Cardiac muscle cell (in vitro differentiated cells and primary cell): ENCODE data around the gene NFE2L2. TPM values are rescaled to one million over a fixed set of nuclear protein-coding genes. Genes with fewer than 3 reads are reported as not detected.

Experiments used
- DNase-seq, 2 donors: peaks; one replicate each; pipeline versions ENCODE4 v3.0.0 to v3.0.0-alpha.2; 2010 to 2017; ENCODE audit warnings: low read depth in 1 of 2, low spot score in 1 of 2
- H3K27ac ChIP-seq: fragments of 200-600 bp; sonication (generic); 2 replicates; pipeline ENCODE4 v1.5.1; 2016
- H3K27me3 ChIP-seq: fragments of 200-600 bp; sonication (generic); 2 replicates; pipeline ENCODE4 v1.6.0; 2016; ENCODE audit warnings: control low read depth
- H3K36me3 ChIP-seq: fragments of 200-600 bp; sonication (generic); 2 replicates; pipeline ENCODE4 v1.5.1; 2016; ENCODE audit warnings: control low read depth
- H3K4me1 ChIP-seq: fragments of 200-600 bp; sonication (generic); 2 replicates; pipeline ENCODE4 v1.8.1; 2017; ENCODE audit warnings: low read depth, mild to moderate bottlenecking, mixed run types
- H3K4me3 ChIP-seq: fragments of 200-600 bp; sonication (generic); 2 replicates; pipeline ENCODE4 v1.5.1; 2016; ENCODE audit warnings: mild to moderate bottlenecking
- H3K9me3 ChIP-seq: fragments of 200-600 bp; sonication (generic); 2 replicates; pipeline ENCODE4 v1.5.1; 2017; ENCODE audit warnings: low read depth, mild to moderate bottlenecking, control low read depth
- CTCF ChIP-seq: IDR thresholded peaks from 2 replicates; pipeline ENCODE4 v1.5.1; 2012; ENCODE audit warnings: low read depth, mild to moderate bottlenecking, low read length
- polyA plus RNA-seq: library from polyadenylated mRNA; unstranded; fragments of >200 nt; fragmentation: Nextera tagmentation; extraction: Ambion mirVana; gene quantifications from 2 replicates; pipeline ENCODE4 v1.2.1, GENCODE V29; 2016
- total RNA-seq: library from RNA; depleted of rRNA; stranded (reverse); fragments of >200 nt; gene quantifications from 2 replicates; pipeline ENCODE4 v1.2.3, GENCODE V29; 2016

Gene NFE2L2
- total and polyA plus RNA-seq, 2 experiments from 2014 or later: 70.0 to 90.5 TPM

- Histone ChIP-seq H3K4me3 (no peak overlapping the region), H3K36me3 (no peaks in the 10 kb centered on the region), H3K9me3 (no peaks in the 10 kb centered on the region), H3K27me3 (no peaks in the 10 kb centered on the region), H3K27ac (no peak overlapping the region), H3K4me1 (peaks cover 30% of the 10 kb centered on the region)
- DNase-seq: no peak
- TF ChIP-seq CTCF: no peak
These were observed 4.1 kb downstream of the NFE2L2 start for GRCh38 chr2:177260379-177260778.

GRCh38 chr2:177258059-177258458 lies 6.5 kb downstream of the NFE2L2 start:
- Histone ChIP-seq H3K27me3 (no peaks in the 10 kb centered on the region), H3K36me3 (no peaks in the 10 kb centered on the region), H3K4me1 (peaks cover 33% of the 10 kb centered on the region), H3K9me3 (no peaks in the 10 kb centered on the region), H3K27ac (no peak overlapping the region), H3K4me3 (no peak overlapping the region)
- no peak for DNase-seq
- no peak for TF ChIP-seq CTCF

- no peak for TF ChIP-seq CTCF
- DNase-seq: no peak
- peaks cover 33% of the 10 kb centered on the region for H3K4me1 ChIP-seq
- no peaks in the 10 kb centered on the region for H3K27me3 ChIP-seq
- H3K4me3 ChIP-seq: no peak overlapping the region
- no peaks in the 10 kb centered on the region for H3K9me3 ChIP-seq
- peak overlapping the region; percentile 41 for H3K27ac ChIP-seq
- no peaks in the 10 kb centered on the region for H3K36me3 ChIP-seq
These were observed 7.1 kb downstream of the NFE2L2 start for GRCh38 chr2:177257471-177257870.

GRCh38 chr2:177256695-177257094 lies 7.8 kb downstream of the NFE2L2 start:
- DNase-seq: no peak
- Histone ChIP-seq H3K4me3 (no peak overlapping the region), H3K36me3 (no peaks in the 10 kb centered on the region), H3K9me3 (no peaks in the 10 kb centered on the region), H3K27me3 (no peaks in the 10 kb centered on the region), H3K4me1 (peaks cover 27% of the 10 kb centered on the region), H3K27ac (peak overlapping the region; percentile 41)
- no peak for TF ChIP-seq CTCF

- no peaks in the 10 kb centered on the region for H3K27me3 ChIP-seq
- DNase-seq: no peak
- H3K4me3 ChIP-seq: no peak overlapping the region
- no peaks in the 10 kb centered on the region for H3K9me3 ChIP-seq
- TF ChIP-seq CTCF: no peak
- H3K27ac ChIP-seq: no peak overlapping the region
- H3K36me3 ChIP-seq: no peaks in the 10 kb centered on the region
- peaks cover 22% of the 10 kb centered on the region for H3K4me1 ChIP-seq
These were observed 8.5 kb downstream of the NFE2L2 start for GRCh38 chr2:177256026-177256425.

- Histone ChIP-seq H3K9me3 (no peaks in the 10 kb centered on the region), H3K27me3 (no peaks in the 10 kb centered on the region), H3K36me3 (no peaks in the 10 kb centered on the region), H3K4me1 (peaks cover 17% of the 10 kb centered on the region), H3K27ac (peak overlapping the region; percentile 4), H3K4me3 (no peak overlapping the region)
- DNase-seq: no peak
- no peak for TF ChIP-seq CTCF
These were observed 9.3 kb downstream of the NFE2L2 start for GRCh38 chr2:177255227-177255601.
